PC-3 (cell line): ENCODE results near the gene SELENOK. TPM values are rescaled to one million over a fixed set of nuclear protein-coding genes. Genes with fewer than 3 reads are reported as not detected.
"Not testable (repeated sequence)": the region's sequence is repeated elsewhere in the genome, so short reads cannot be mapped to it uniquely, and the experiment has no call there.

ENCODE experiments used
- ATAC-seq: fragments of 200-7000 bp; cut with Tn5 transposase; 2 replicates; pipeline ENCODE4 v1.9.1; 2020; ENCODE audit warnings: mild to moderate bottlenecking, moderate library complexity
- BruUV-seq: library from RNA; stranded (reverse); fragments of 400-500 nt; replicated peaks from 2 replicates; lab custom pipeline; 2021; lab: Mats Ljungman, UMichigan
- CTCF ChIA-PET: fragments of 300-600 bp; sonication (Branson Sonifier 250); formaldehyde crosslinking; loops from one replicate; lab custom pipeline; 2022; ENCODE audit warnings: antibody characterized with exemption; lab: Charles Lee
- POLR2A ChIA-PET: fragments of 300-600 bp; sonication (Branson Sonifier 250); formaldehyde crosslinking; loops from one replicate; lab custom pipeline; 2022; ENCODE audit warnings: antibody characterized with exemption; ENCODE audit not compliant: unreplicated experiment; lab: Charles Lee
- DNase-seq: peaks from one replicate; pipeline ENCODE4 v3.0.0-alpha.2; 2015
- H2AFZ ChIP-seq: fragments of 300-600 bp; sonication (generic); 2 replicates; pipeline ENCODE4 v1.6.0; 2016; ENCODE audit warnings: antibody characterized with exemption, low read length
- H3F3A ChIP-seq: fragments of 300-600 bp; sonication (generic); one replicate; pipeline ENCODE4 v1.6.0; 2017; ENCODE audit warnings: antibody characterized with exemption, low read length, control low read depth, mild to moderate bottlenecking; ENCODE audit not compliant: unreplicated experiment
- H3K27ac ChIP-seq: fragments of 300-600 bp; sonication (generic); 2 replicates; pipeline ENCODE4 v1.5.1; 2016; ENCODE audit warnings: mild to moderate bottlenecking, low read length
- H3K27me3 ChIP-seq: fragments of 300-600 bp; sonication (generic); 2 replicates; pipeline ENCODE4 v1.6.1; 2016; ENCODE audit warnings: low read length, mixed read lengths
- H3K36me3 ChIP-seq: fragments of 300-600 bp; sonication (generic); 2 replicates; pipeline ENCODE4 v1.6.1; 2016; ENCODE audit warnings: low read depth, mixed run types, low read length, mixed read lengths
- H3K4me1 ChIP-seq: fragments of 300-600 bp; sonication (generic); 2 replicates; pipeline ENCODE4 v1.5.1; 2016; ENCODE audit warnings: low read length; ENCODE audit not compliant: insufficient read depth
- H3K4me2 ChIP-seq: fragments of 300-600 bp; sonication (generic); 2 replicates; pipeline ENCODE4 v1.6.0; 2016; ENCODE audit warnings: low read length
- H3K4me3 ChIP-seq: fragments of 300-600 bp; sonication (generic); 2 replicates; pipeline ENCODE4 v1.5.1; 2016; ENCODE audit warnings: mild to moderate bottlenecking, low read length, mixed read lengths
- H3K79me2 ChIP-seq: fragments of 300-600 bp; sonication (generic); 2 replicates; pipeline ENCODE4 v1.6.1; 2017; ENCODE audit warnings: low read length, mixed read lengths
- H3K9ac ChIP-seq: fragments of 300-600 bp; sonication (generic); 2 replicates; pipeline ENCODE4 v1.6.0; 2016; ENCODE audit warnings: mild to moderate bottlenecking, low read length
- H3K9me2 ChIP-seq: fragments of 300-600 bp; sonication (generic); replicated peaks from 2 replicates; pipeline ENCODE4 v1.6.1; 2016; ENCODE audit warnings: mixed run types, low read length, mixed read lengths
- H3K9me3 ChIP-seq: fragments of 300-600 bp; sonication (generic); 2 replicates; pipeline ENCODE4 v1.6.1; 2016; ENCODE audit warnings: low read length, mixed read lengths
- H4K20me1 ChIP-seq: fragments of 300-600 bp; sonication (generic); 2 replicates; pipeline ENCODE4 v1.6.1; 2016; ENCODE audit warnings: low read length, mixed read lengths
- EZH2 ChIP-seq: fragments of 300-600 bp; sonication (generic); IDR thresholded peaks from one replicate; pipeline ENCODE4 v1.6.1; 2017; ENCODE audit warnings: antibody characterized with exemption, mild to moderate bottlenecking, low read length; ENCODE audit not compliant: unreplicated experiment
- EZH2phosphoT487 ChIP-seq: fragments of 300-600 bp; sonication (generic); IDR thresholded peaks from 2 replicates; pipeline ENCODE4 v1.6.1; 2018; ENCODE audit warnings: mild to moderate bottlenecking, antibody characterized with exemption, low read length, borderline replicate concordance
- intact Hi-C: fragments of 100-400 bp; cut with micrococcal nuclease; formaldehyde crosslinking; loops from 2 replicates; pipeline ENCODE4 v1.9.0; 2023
- total RNA-seq: library from RNA; depleted of rRNA; stranded (reverse); fragments of >200 nt; gene quantifications from 2 replicates; pipeline ENCODE4 v1.2.3, GENCODE V29; 2014
- TF ChIP-seq, protein P1 (sequence below): fragments of 300-600 bp; sonication (generic); conservative IDR thresholded peaks from 2 replicates; pipeline ENCODE4 v1.5.1; 2017; ENCODE audit warnings: antibody characterized with exemption, low read depth, mild to moderate bottlenecking, low read length

SELENOK gene
- total RNA-seq, 1 experiment from 2014 or later, result 72.9 TPM

DNA sequence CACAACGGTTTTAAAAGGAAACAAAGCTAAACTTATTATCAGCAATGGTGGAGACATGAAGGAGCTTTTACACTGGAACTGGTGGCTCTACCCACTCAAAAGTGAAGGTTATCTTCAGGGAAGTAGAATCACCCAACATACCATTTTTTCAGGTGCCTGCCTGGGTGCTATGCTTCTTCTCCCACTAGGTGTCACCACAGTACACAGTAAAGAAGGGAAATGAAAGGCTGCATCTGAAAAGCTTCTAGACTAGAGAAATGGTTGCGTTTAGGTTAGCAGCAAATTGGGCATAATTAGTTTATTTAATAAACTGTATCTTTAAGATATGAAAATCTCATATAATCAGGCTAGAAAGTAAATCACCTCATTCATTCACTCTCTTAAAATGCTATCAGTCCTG, 47.0 kb upstream of the SELENOK start:
- no peaks in the 10 kb centered on the region for H4K20me1 ChIP-seq
- TF ChIP-seq EZH2, result no peak
- no peak for TF ChIP-seq EZH2phosphoT487
- TF ChIP-seq, protein P1, sequence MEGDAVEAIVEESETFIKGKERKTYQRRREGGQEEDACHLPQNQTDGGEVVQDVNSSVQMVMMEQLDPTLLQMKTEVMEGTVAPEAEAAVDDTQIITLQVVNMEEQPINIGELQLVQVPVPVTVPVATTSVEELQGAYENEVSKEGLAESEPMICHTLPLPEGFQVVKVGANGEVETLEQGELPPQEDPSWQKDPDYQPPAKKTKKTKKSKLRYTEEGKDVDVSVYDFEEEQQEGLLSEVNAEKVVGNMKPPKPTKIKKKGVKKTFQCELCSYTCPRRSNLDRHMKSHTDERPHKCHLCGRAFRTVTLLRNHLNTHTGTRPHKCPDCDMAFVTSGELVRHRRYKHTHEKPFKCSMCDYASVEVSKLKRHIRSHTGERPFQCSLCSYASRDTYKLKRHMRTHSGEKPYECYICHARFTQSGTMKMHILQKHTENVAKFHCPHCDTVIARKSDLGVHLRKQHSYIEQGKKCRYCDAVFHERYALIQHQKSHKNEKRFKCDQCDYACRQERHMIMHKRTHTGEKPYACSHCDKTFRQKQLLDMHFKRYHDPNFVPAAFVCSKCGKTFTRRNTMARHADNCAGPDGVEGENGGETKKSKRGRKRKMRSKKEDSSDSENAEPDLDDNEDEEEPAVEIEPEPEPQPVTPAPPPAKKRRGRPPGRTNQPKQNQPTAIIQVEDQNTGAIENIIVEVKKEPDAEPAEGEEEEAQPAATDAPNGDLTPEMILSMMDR, result peak; percentile 88
- H3K79me2 ChIP-seq, result no peaks in the 10 kb centered on the region
- no peak overlapping the region for H3K4me3 ChIP-seq
- H3K9me2 ChIP-seq, result no peaks in the 10 kb centered on the region
- no peak overlapping the region for H2AFZ ChIP-seq
- ChIA-PET CTCF (interaction anchor here (0.7 to 1.1 kb wide), 5 partner anchors 337 to 941 kb away, joined by 3 read pairs; no protein-coding TSS in a partner anchor), POLR2A (no interaction called here)
- peaks cover 9% of the 10 kb centered on the region; the same call in 1 of the 2 replicates for H3K4me1 ChIP-seq
- ATAC-seq (peak; percentile 67), DNase-seq (peak; percentile 69)
- H3K4me2 ChIP-seq, result no peak overlapping the region
- H3K36me3 ChIP-seq, result no peaks in the 10 kb centered on the region
- intact Hi-C loops, result no loop called here
- no peak overlapping the region for H3K27ac ChIP-seq
- no peaks in the 10 kb centered on the region for H3K27me3 ChIP-seq
- no peaks in the 10 kb centered on the region for H3K9me3 ChIP-seq
- no peak overlapping the region for H3K9ac ChIP-seq
- BruUV-seq, result no TSS peak
- no peaks in the 10 kb centered on the region for H3F3A ChIP-seq

DNA sequence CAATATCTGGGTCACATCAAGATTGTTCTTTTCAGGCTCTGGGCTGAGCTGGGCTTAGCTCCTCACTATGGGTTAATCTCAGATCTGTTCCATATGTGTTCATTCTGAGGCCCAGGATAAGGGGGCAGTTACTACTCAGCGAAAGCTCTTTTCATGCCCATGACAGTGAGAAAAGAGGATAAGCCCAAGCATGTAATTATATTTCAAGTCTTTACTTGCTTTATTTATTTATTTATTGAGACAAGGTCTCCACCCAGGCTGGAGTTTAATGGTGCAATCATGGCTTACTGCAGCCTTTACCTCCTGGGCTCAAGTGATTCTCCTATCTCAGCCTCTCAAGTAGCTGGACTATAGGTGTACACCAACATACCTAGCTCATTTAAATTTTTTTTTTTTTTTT, 44.7 kb upstream of the SELENOK start:
- Histone ChIP-seq H3F3A (no peaks in the 10 kb centered on the region), H3K9ac (no peak overlapping the region), H3K9me3 (no peaks in the 10 kb centered on the region), H3K27me3 (peaks cover 4% of the 10 kb centered on the region; the same call in 1 of the 2 replicates), H3K9me2 (no peaks in the 10 kb centered on the region), H3K4me2 (no peak overlapping the region), H4K20me1 (no peaks in the 10 kb centered on the region), H3K4me1 (peaks cover 5% of the 10 kb centered on the region; the same call in 1 of the 2 replicates), H3K79me2 (no peaks in the 10 kb centered on the region), H3K4me3 (no peak overlapping the region), H3K27ac (no peak overlapping the region), H3K36me3 (no peaks in the 10 kb centered on the region), H2AFZ (no peak overlapping the region)
- TF ChIP-seq EZH2phosphoT487 (no peak), EZH2 (no peak)
- TF ChIP-seq, protein P1, result no peak
- CTCF ChIA-PET, result interaction anchor here (0.6 kb wide), 1 partner anchor 16 kb away, joined by 3 read pairs; no protein-coding TSS in a partner anchor
- ATAC-seq, result no peak
- no TSS peak for BruUV-seq
- POLR2A ChIA-PET, result no interaction called here
- intact Hi-C loops, result no loop called here
- DNase-seq, result no peak

DNA sequence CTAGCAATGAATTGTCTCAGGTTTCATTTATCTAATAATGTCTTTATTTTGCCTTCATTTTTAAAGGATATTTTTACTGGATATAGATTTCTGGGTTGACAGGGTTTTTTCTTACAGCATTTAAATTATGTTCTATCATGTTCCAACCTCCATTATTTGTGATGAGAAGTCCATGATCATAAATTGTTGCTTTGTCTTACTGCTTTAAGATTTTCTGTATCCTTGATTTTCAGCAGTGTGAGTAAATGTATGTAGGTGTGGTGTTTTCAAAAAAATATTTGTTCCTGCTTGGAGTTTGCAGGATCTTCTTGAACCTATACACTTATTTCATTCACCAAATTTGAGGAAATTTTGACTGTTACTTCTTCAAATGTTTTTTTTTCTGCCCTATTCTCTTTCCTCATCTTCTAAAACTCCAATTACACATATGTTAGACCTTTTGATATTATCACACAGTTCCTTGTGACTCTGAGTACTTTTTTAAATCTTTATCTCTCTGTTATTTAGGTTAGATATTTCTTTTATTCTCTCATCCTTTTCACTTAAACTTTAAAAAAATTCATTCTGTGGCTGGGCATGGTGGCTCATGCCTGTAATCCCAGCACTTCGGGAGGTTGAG, 43.7 kb upstream of the SELENOK start:
- H3K27me3 ChIP-seq, result peaks cover 4% of the 10 kb centered on the region; the same call in 1 of the 2 replicates
- POLR2A ChIA-PET, result no interaction called here
- intact Hi-C loops, result no loop called here
- no peak for DNase-seq
- H3K36me3 ChIP-seq, result no peaks in the 10 kb centered on the region
- no peak for TF ChIP-seq EZH2
- no peak for TF ChIP-seq EZH2phosphoT487
- TF ChIP-seq, protein P1, result no peak
- no peaks in the 10 kb centered on the region for H4K20me1 ChIP-seq
- H3K9me2 ChIP-seq, result no peaks in the 10 kb centered on the region
- no peaks in the 10 kb centered on the region for H3K79me2 ChIP-seq
- H3K4me1 ChIP-seq, result no peaks in the 10 kb centered on the region
- H2AFZ ChIP-seq, result no peak overlapping the region
- ATAC-seq, result no peak
- H3K27ac ChIP-seq, result no peak overlapping the region
- H3K4me3 ChIP-seq, result no peak overlapping the region
- no peaks in the 10 kb centered on the region for H3F3A ChIP-seq
- no peaks in the 10 kb centered on the region for H3K9me3 ChIP-seq
- CTCF ChIA-PET, result no interaction called here
- H3K4me2 ChIP-seq, result no peak overlapping the region
- H3K9ac ChIP-seq, result no peak overlapping the region
- BruUV-seq, result no TSS peak

DNA sequence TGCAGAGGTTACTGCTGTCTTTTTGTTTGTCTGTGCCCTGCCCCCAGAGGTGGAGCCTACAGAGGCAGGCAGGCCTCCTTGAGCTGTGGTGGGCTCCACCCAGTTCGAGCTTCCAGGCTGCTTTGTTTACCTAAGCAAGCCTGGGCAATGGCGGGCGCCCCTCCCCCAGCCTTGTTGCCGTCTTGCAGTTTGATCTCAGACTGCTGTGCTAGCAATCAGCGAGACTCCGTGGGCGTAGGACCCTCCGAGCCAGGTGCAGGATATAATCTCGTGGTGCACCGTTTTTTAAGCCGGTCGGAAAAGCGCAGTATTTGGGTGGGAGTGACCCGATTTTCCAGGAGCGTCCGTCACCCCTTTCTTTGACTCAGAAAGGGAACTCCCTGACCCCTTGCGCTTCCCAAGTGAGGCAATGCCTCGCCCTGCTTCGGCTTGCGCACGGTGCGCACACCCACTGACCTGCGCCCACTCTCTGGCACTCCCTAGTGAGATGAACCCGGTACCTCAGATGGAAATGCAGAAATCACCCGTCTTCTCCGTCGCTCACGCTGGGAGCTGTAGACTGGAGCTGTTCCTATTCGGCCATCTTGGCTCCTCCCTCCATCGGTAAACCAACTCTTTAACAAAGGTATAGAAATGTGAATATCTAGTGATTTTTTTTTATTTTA, 35.7 kb upstream of the SELENOK start:
- ATAC-seq, H2AFZ ChIP-seq, intact Hi-C loops: not testable (repeated sequence)

More for the DNA sequence above, 35.7 kb upstream of the SELENOK start:
- H3K4me2 ChIP-seq, CTCF ChIA-PET, BruUV-seq, H3K27ac ChIP-seq, H3K4me1 ChIP-seq, H4K20me1 ChIP-seq, H3K9me3 ChIP-seq, POLR2A ChIA-PET, H3K36me3 ChIP-seq, H3F3A ChIP-seq, DNase-seq, H3K9ac ChIP-seq, H3K4me3 ChIP-seq, H3K9me2 ChIP-seq, H3K79me2 ChIP-seq: not testable (repeated sequence)
- peaks cover 31% of the 10 kb centered on the region for H3K27me3 ChIP-seq
